CD1c-positive myeloid dendritic cell (primary cell): ENCODE measurements around the gene ODAM.
"Not testable (repeated sequence)": the region's sequence is repeated elsewhere in the genome, so short reads cannot be mapped to it uniquely, and the experiment has no call there.

Experiments
- DNase-seq: peaks from one replicate; pipeline ENCODE4 v3.0.0-alpha.2; 2016; ENCODE audit errors: extremely low spot score

The ODAM gene

DNA sequence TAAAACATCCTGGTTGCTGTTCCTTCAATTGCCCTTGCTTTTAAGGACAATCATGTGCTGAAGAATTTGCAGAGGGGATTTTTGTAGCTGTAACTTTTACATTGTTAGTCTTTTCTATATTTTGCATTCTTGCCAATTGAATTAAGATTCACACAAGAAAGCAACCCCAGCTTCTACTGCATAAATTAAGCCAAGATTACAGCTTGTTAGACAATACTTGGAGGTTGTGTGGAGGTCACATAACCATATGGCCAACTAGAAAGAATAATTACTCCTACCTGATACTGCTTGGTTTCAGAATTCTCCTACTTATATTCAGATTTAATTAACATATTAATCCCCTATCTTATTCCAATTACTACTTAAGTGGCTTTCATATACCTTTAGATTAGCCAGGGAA lies 26.3 kb downstream of the ODAM start:
- DNase-seq: not testable (repeated sequence)

DNA sequence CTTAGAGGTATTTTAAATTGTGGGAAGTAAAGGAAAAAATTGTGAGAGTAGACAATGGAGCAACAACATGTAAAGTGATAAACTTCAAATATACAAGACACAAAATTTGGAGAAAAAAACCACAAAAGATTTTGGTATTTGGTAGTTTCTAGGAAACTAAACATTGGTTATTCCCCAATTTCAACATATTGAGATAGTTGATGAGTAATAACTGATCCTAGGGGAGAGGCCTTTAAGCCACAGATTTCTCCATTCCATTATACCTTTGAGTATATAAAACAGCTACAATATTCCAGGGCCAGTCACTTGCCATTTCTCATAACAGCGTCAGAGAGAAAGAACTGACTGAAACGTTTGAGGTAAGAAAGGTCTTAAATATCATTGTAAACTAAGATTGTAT lies 30.3 kb downstream of the ODAM start, which contains the start of gene FDCSP:
TSS of gene FDCSP (plus strand) at position 301 of the 400 bp plus-strand sequence. CDS start 5,071 bp downstream, outside the sequence.
- DNase-seq: no peak

DNA sequence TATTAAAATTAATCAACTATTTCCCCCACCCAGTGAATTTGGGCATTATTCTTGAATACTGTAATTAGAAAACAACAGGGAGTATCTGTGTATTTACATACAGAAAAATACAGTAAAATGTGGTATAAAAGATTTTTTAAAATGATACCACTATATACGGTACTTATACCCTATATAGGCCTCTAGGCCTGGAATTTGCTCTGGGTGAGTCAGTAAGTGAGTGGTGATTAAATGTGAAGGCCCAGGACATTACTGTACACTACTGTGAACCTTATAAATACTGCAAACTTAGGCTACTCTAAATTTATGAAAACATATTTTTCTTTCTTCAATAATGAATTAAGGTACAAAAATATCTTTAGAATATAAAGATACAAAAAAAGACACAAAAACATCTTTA lies 40.6 kb downstream of the ODAM start:
- no peak for DNase-seq

DNA sequence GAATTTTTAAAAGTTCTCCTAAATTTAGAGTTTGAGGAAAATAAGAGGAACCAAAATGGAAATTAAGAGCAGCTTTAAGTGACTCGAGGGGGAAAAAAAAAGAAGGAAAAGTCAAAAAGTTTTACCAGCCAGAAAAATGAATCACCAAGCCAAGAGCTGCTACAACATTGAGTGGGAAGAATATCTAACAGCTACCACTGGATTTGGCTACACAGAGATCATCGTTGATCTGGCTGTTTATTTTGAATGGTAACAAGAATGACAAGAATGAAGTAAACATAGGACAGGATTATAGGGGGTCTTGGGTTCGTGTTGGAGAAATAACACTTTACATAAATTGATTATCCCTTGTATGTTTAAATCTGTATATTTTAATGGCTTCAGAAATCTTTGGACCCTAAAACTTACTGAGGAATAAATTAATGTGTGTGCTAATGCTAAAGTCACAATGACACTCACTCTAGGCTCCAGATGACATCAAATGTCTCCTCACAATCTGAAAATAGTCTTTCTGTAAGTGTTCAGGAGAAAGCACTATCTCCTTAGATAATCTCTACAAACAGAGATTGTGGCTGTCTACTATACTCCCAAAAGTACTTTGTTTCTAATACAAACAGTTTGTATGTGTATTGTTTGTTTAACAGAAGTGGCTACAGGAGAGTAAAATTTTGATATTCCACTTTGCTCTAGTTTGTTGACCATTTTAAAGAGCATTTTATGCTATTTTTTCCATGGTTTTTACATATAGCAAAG lies 43.8 kb downstream of the ODAM start:
- DNase-seq: no peak

DNA sequence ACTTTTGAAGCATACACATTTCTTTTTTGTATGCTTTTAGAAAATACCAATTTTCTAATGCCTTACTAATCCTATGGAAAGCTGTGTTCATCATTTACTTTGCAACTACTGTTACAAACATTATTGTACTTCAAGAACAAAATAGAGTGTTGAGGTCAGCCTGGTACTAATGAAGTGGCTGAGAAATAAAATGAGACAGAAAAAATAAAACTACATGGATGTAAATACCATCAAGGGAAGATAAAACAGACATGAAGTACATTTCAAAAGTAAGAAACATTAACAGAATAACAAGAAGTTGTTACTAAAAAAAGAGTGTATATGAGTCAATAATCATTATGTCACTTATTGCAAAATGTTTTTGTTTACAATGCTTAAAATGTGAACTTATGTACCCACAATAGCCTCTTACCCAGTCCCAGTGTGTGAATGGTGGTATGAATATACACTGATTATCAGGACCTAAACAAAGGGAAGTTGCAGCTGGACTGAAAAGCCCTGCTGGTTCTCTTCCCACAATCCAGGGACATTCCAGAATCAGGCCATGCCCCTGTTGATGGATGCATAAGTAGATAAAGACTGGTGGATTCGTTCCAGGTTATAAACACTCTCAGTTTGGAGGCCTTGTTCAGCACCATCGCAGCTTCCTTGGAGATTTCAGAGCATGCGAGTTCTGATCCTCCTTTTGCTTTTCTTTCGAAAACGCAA lies 44.5 kb downstream of the ODAM start:
- DNase-seq: no peak

DNA sequence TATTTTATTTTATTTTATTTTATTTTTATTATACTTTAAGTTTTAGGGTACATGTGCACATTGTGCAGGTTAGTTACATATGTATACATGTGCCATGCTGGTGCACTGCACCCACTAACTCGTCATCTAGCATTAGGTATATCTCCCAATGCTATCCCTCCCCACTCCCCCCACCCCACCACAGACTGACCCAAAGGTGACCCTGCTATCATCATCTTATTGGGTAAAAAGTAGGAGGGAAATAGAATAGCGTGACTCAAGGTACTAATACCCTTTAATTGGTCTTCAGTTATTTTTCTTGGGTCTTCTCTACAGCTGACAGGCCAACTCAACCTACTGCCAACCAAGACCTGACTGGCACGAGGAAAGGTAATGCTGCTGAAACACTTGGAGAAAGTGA lies 46.8 kb downstream of the ODAM start, which contains the start of gene CSN3:
TSS of gene CSN3 (plus strand) at position 301 of the 400 bp plus-strand sequence. CDS start 2,223 bp downstream, outside the sequence.
- not testable (repeated sequence) for DNase-seq

DNA sequence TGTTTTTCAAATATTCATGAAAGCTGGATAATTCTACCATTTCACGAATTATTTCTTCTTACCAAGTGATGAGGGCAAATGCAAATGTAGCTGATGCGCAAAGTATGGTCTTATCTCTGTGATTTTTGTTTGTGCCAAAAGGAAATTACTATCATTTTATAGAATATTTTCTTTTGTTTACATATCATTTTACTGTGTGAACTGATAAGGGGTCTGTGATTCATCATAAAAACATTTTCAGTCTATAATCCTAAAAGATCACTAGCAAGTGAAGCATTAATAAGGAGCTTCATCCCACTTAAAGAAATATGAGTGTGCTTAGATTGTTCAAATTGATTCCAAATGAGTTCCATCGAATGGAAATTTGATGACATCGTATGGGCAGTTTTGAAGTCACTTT lies 47.6 kb downstream of the ODAM start:
- no peak for DNase-seq

DNA sequence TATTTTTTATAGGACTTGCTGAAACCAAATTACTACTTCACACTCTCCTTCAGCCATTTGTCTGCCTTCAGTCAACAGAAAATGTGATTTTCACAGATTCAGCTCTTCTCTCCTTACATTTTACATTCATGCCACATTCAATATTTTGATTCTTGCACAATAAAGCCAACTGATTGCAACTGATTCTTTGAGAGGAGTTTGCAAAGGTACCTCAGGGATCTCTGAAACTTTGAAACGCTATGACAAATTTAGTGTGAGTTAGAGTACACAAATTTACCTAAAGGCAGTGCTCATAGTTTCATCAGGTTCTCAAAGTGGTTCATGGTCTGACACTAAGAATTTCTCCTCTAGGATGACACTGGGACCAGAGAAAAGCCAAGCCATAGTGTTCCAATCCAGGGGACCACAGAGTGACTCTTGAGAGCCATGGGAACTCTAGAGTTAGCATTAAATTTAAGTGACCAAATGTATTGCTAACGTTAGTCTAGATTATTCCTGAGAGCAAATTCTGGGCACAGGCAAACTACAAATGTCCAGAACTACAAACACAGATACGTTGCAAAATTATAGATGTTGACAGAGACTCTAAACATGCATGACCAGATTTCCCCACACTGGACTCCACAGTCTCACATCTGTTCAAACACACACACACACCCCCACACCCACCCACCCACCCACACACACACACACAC lies 55.9 kb downstream of the ODAM start:
- DNase-seq: no peak

DNA sequence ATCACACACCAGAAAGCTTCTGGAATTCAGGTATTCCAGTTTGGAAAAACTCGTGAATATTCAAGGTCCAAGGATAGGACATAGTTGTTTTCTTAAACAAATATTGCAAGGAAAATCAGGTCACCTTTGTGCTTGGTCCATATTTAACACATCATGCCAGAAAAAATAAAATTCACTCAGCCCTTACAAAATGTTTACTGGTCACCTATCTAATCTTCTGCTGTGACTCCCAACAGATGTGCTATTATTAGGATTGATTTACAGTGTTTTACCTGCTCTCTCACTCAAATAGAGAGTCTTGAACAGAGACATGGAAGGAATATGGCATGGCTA lies 56.4 kb downstream of the ODAM start:
- no peak for DNase-seq
